ENCODE data around the gene LRRK1.

GRCh38 chr15:101053261-101053660, 134.1 kb downstream of the LRRK1 start:
- TF ChIP-seq, protein P1, sequence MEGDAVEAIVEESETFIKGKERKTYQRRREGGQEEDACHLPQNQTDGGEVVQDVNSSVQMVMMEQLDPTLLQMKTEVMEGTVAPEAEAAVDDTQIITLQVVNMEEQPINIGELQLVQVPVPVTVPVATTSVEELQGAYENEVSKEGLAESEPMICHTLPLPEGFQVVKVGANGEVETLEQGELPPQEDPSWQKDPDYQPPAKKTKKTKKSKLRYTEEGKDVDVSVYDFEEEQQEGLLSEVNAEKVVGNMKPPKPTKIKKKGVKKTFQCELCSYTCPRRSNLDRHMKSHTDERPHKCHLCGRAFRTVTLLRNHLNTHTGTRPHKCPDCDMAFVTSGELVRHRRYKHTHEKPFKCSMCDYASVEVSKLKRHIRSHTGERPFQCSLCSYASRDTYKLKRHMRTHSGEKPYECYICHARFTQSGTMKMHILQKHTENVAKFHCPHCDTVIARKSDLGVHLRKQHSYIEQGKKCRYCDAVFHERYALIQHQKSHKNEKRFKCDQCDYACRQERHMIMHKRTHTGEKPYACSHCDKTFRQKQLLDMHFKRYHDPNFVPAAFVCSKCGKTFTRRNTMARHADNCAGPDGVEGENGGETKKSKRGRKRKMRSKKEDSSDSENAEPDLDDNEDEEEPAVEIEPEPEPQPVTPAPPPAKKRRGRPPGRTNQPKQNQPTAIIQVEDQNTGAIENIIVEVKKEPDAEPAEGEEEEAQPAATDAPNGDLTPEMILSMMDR (IDR thresholded peaks at IDR 0.05) = no peak
- TF ChIP-seq POLR2AphosphoS5 (IDR thresholded peaks at IDR 0.05; ENCODE audit: low read depth, low read length) = no peak
- no peak for TF ChIP-seq EZH2phosphoT487 (IDR thresholded peaks at IDR 0.05; ENCODE audit: borderline replicate concordance, low read depth)
- no peak for TF ChIP-seq RAD21 (IDR thresholded peaks at IDR 0.05; ENCODE audit: low read length)
- TF ChIP-seq SMC3 (IDR thresholded peaks at IDR 0.05; ENCODE audit: low read depth, low read length) = no peak
- TF ChIP-seq RXRA (IDR thresholded peaks at IDR 0.05; ENCODE audit: borderline replicate concordance, low read depth) = no peak
- TF ChIP-seq FOXM1 (IDR thresholded peaks at IDR 0.05; ENCODE audit: low read depth) = no peak
- TF ChIP-seq NFIC (IDR thresholded peaks at IDR 0.05; ENCODE audit: borderline replicate concordance) = no peak
- TF ChIP-seq RCOR1 (IDR thresholded peaks at IDR 0.05; ENCODE audit: low read length) = no peak
- TF ChIP-seq, protein P2, sequence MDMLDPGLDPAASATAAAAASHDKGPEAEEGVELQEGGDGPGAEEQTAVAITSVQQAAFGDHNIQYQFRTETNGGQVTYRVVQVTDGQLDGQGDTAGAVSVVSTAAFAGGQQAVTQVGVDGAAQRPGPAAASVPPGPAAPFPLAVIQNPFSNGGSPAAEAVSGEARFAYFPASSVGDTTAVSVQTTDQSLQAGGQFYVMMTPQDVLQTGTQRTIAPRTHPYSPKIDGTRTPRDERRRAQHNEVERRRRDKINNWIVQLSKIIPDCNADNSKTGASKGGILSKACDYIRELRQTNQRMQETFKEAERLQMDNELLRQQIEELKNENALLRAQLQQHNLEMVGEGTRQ (IDR thresholded peaks at IDR 0.05; ENCODE audit: borderline replicate concordance, low read depth, low read length) = no peak
- TF ChIP-seq TAF1 (IDR thresholded peaks at IDR 0.05; ENCODE audit: borderline replicate concordance, low read depth, low read length) = no peak
